ENCODE measurements around the gene EPHA3. TPM values are rescaled to one million over a fixed set of nuclear protein-coding genes. Genes with fewer than 3 reads are reported as not detected.

EPHA3 gene
- total RNA-seq, 1 donor from 2014 or later: 0.45 TPM

- DNase-seq (ENCODE audit: low read depth): peak; percentile 53
Measured at GRCh38 chr3:89145995-89146394, 38.6 kb downstream of the EPHA3 start.

- no peak for DNase-seq (ENCODE audit: low read depth)
Measured at GRCh38 chr3:89154416-89154815, 47.0 kb downstream of the EPHA3 start.

- DNase-seq (ENCODE audit: low read depth): no peak
Measured at GRCh38 chr3:89155811-89156210, 48.4 kb downstream of the EPHA3 start.

GRCh38 chr3:89157575-89157974 lies 50.2 kb downstream of the EPHA3 start:
- no peak for DNase-seq (ENCODE audit: low read depth)

GRCh38 chr3:89159605-89160004 lies 52.2 kb downstream of the EPHA3 start:
- no peak for DNase-seq (ENCODE audit: low read depth)

- DNase-seq (ENCODE audit: low read depth): no peak
Measured at GRCh38 chr3:89164774-89165173, 57.4 kb downstream of the EPHA3 start.

GRCh38 chr3:89165636-89166263 lies 58.3 kb downstream of the EPHA3 start:
- DNase-seq (ENCODE audit: low read depth): no peak

GRCh38 chr3:89171687-89172545 lies 64.5 kb downstream of the EPHA3 start:
- no peak for DNase-seq (ENCODE audit: low read depth)

- DNase-seq (ENCODE audit: low read depth): no peak
Measured at GRCh38 chr3:89173546-89173945, 66.1 kb downstream of the EPHA3 start.

- DNase-seq (ENCODE audit: low read depth): no peak
Measured at GRCh38 chr3:89179355-89180001, 72.1 kb downstream of the EPHA3 start.

GRCh38 chr3:89180334-89180733 lies 72.9 kb downstream of the EPHA3 start:
- DNase-seq (ENCODE audit: low read depth): no peak

- no peak for DNase-seq (ENCODE audit: low read depth)
Measured at GRCh38 chr3:89182056-89182455, 74.6 kb downstream of the EPHA3 start.

GRCh38 chr3:89184151-89184995 lies 77.0 kb downstream of the EPHA3 start:
- no peak for DNase-seq (ENCODE audit: low read depth)

GRCh38 chr3:89186456-89186855 lies 79.0 kb downstream of the EPHA3 start:
- DNase-seq (ENCODE audit: low read depth): no peak

GRCh38 chr3:89198591-89198990 lies 91.2 kb downstream of the EPHA3 start:
- no peak for DNase-seq (ENCODE audit: low read depth)

GRCh38 chr3:89212619-89213018 lies 105.2 kb downstream of the EPHA3 start:
- DNase-seq (ENCODE audit: low read depth): no peak

- DNase-seq (ENCODE audit: low read depth): no peak
Measured at GRCh38 chr3:89216016-89216739, 108.8 kb downstream of the EPHA3 start.

- DNase-seq (ENCODE audit: low read depth): no peak
Measured at GRCh38 chr3:89217148-89217685, 109.8 kb downstream of the EPHA3 start.

- no peak for DNase-seq (ENCODE audit: low read depth)
Measured at GRCh38 chr3:89221924-89222323, 114.5 kb downstream of the EPHA3 start.

- no peak for DNase-seq (ENCODE audit: low read depth)
Measured at GRCh38 chr3:89223188-89223587, 115.8 kb downstream of the EPHA3 start.

- DNase-seq (ENCODE audit: low read depth): no peak
Measured at GRCh38 chr3:89227218-89227617, 119.8 kb downstream of the EPHA3 start.

Data from renal cortical epithelial cell (primary cell).